Thyroid gland (tissue), 4 donors: Measurements from ENCODE around the gene ZNF627.

Experiments used
- CTCF ChIP-seq, 6 experiments: fragments of 200-600 bp in 3 of 6; fragments of 450-650 bp in 3 of 6; sonication (generic) in 3 of 6; IDR thresholded peaks; one replicate each; pipeline ENCODE4 v1.5.1; 2016 to 2019; ENCODE audit warnings: antibody characterized with exemption in 6 of 6, mild to moderate bottlenecking in 2 of 6, inconsistent platforms in 1 of 6, moderate library complexity in 1 of 6
- POLR2A ChIP-seq, 2 donors: fragments of 450-650 bp; IDR thresholded peaks; one replicate each; pipeline ENCODE4 v1.6.1; 2017; ENCODE audit warnings: antibody characterized with exemption in 2 of 2, mild to moderate bottlenecking in 2 of 2, moderate library complexity in 1 of 2

- TF ChIP-seq CTCF (IDR thresholded peaks at IDR 0.05): no peak
- TF ChIP-seq POLR2A (IDR thresholded peaks at IDR 0.05): peak in 1 of 2 donors; percentile 30
Measured at GRCh38 chr19:11639602-11640471, 42.6 kb downstream of the ZNF627 start.
